HCEC 1CT (cell line): ENCODE results near the gene TIAM1.

ENCODE experiments used
- DNase-seq: peaks from one replicate; pipeline ENCODE4 v3.0.0-alpha.2; 2017

The TIAM1 gene

GRCh38 chr21:31326522-31327242 is 17.4 kb downstream of the TIAM1 start:
- DNase-seq = no peak

GRCh38 chr21:31318971-31319370 is 25.1 kb downstream of the TIAM1 start:
- DNase-seq = no peak

- no peak for DNase-seq
Observed at GRCh38 chr21:31317688-31318087, 26.4 kb downstream of the TIAM1 start.

GRCh38 chr21:31316488-31317169 is 27.4 kb downstream of the TIAM1 start:
- DNase-seq = no peak

GRCh38 chr21:31316072-31316471 is 28.0 kb downstream of the TIAM1 start:
- no peak for DNase-seq

- no peak for DNase-seq
Observed at GRCh38 chr21:31310750-31311149, 33.3 kb downstream of the TIAM1 start.

GRCh38 chr21:31308584-31308983 is 35.5 kb downstream of the TIAM1 start:
- DNase-seq = no peak

GRCh38 chr21:31305888-31306287 is 38.2 kb downstream of the TIAM1 start:
- no peak for DNase-seq

GRCh38 chr21:31299291-31300147 is 44.5 kb downstream of the TIAM1 start:
- no peak for DNase-seq

GRCh38 chr21:31298618-31299269 is 45.3 kb downstream of the TIAM1 start:
- no peak for DNase-seq

- no peak for DNase-seq
Observed at GRCh38 chr21:31297806-31298205, 46.3 kb downstream of the TIAM1 start.

- no peak for DNase-seq
Observed at GRCh38 chr21:31295676-31296075, 48.4 kb downstream of the TIAM1 start.

- DNase-seq = no peak
Observed at GRCh38 chr21:31294691-31295090, 49.4 kb downstream of the TIAM1 start.

GRCh38 chr21:31293986-31294385 is 50.1 kb downstream of the TIAM1 start:
- no peak for DNase-seq

GRCh38 chr21:31290765-31291164 is 53.3 kb downstream of the TIAM1 start:
- no peak for DNase-seq

- DNase-seq = no peak
Observed at GRCh38 chr21:31289702-31290101, 54.4 kb downstream of the TIAM1 start.

GRCh38 chr21:31288191-31288590 is 55.9 kb downstream of the TIAM1 start:
- no peak for DNase-seq

GRCh38 chr21:31287201-31287600 is 56.9 kb downstream of the TIAM1 start:
- no peak for DNase-seq

GRCh38 chr21:31286621-31287020 is 57.4 kb downstream of the TIAM1 start:
- no peak for DNase-seq

GRCh38 chr21:31284797-31285397 is 59.2 kb downstream of the TIAM1 start:
- no peak for DNase-seq

GRCh38 chr21:31283025-31283424 is 61.0 kb downstream of the TIAM1 start:
- no peak for DNase-seq

- no peak for DNase-seq
Observed at GRCh38 chr21:31282095-31282709, 61.9 kb downstream of the TIAM1 start.
